ENCODE measurements around the gene RBM10.

RBM10 gene

DNA sequence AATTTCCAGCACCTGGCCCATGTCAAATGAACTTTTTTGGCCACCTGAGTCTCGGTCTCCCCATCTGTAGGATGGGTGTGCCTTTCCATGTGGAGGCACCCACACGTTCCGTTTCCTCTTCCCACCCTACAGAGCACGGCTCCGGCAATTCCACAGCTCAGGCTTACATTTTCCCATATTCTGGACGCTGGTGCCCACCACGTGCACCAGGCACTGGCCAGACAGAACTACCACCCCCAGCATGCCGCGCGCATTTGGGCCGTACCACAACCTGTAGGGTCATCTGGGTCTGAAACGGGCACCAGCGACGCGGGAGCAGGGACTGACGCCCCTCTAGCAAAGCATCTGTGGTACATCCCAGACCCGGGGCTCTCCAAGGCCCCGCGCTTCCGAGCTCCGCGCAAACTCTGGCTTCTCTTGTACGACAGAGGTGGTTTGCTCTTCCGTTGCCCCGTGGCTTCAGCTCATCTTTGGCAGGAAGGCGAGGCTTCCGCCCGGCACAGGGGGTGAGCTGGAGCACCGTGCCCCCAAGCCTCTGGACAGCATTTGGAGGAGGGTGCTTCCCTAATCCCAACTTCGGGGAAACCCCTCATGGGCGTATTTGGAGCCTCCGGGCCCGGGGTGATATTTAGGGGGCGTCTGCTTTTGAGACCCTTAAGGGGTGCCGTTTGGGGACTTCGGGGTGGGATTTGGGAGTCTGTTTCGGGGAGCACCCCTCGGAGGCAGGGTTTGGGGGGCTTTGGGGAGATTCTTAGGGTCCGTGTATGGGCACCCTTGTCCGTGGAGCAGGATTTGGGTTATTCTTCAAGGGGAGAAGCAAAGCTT is 45.6 kb downstream of the RBM10 start:
- CTCF ChIA-PET, result interaction anchor here (0.7 to 2.4 kb wide), 4 partner anchors 27 to 333 kb away, joined by 3 to 13 read pairs (median 9); partner anchors contain the start of gene RBM10

DNA sequence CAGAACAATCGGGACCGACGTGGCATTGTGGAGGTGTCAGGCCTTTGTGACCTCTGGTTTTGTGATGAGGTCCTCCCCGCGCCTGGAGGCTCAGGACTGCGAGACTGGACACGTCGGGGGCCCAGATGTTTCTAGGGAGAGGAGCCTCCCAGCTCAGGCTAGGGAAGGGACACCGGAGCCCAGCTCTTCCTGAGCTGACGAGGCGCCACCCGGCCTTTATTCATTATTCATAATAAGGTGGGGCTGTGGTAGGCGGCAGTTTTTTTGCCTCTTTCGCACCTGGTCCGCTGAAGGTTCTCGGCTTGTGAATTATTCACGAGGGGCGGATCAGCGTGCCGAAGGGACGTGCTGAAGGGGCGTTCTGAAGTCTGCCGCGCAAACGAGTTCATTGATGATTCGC is 46.3 kb downstream of the RBM10 start:
- DNase-seq (ENCODE audit: extremely low spot score), result peak; percentile 37
- TF ChIP-seq, protein P1, sequence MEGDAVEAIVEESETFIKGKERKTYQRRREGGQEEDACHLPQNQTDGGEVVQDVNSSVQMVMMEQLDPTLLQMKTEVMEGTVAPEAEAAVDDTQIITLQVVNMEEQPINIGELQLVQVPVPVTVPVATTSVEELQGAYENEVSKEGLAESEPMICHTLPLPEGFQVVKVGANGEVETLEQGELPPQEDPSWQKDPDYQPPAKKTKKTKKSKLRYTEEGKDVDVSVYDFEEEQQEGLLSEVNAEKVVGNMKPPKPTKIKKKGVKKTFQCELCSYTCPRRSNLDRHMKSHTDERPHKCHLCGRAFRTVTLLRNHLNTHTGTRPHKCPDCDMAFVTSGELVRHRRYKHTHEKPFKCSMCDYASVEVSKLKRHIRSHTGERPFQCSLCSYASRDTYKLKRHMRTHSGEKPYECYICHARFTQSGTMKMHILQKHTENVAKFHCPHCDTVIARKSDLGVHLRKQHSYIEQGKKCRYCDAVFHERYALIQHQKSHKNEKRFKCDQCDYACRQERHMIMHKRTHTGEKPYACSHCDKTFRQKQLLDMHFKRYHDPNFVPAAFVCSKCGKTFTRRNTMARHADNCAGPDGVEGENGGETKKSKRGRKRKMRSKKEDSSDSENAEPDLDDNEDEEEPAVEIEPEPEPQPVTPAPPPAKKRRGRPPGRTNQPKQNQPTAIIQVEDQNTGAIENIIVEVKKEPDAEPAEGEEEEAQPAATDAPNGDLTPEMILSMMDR (IDR thresholded peaks at IDR 0.05; ENCODE audit: control extremely low read depth, extremely low read depth, low read depth, missing control alignments), result no peak
- ChIA-PET CTCF (interaction anchor here (1.6 to 2.4 kb wide), 3 partner anchors 26 to 332 kb away, joined by 5 to 13 read pairs (median 13); no protein-coding TSS in a partner anchor), POLR2A (interaction anchor here (0.9 to 1.4 kb wide), 2 partner anchors 26 to 42 kb away, joined by 3 read pairs; partner anchors contain the start of gene USP11)

More for the DNA sequence above, 45.6 kb downstream of the RBM10 start:
- POLR2A ChIA-PET, result interaction anchor here (0.7 to 1.4 kb wide), 3 partner anchors 27 to 46 kb away, joined by 3 to 4 read pairs (median 3); partner anchors contain the start of genes RBM10 and USP11
- TF ChIP-seq, protein P1 (IDR thresholded peaks at IDR 0.05; ENCODE audit: control extremely low read depth, extremely low read depth, low read depth, missing control alignments), result no peak
- DNase-seq (ENCODE audit: extremely low spot score), result peak; percentile 88

DNA sequence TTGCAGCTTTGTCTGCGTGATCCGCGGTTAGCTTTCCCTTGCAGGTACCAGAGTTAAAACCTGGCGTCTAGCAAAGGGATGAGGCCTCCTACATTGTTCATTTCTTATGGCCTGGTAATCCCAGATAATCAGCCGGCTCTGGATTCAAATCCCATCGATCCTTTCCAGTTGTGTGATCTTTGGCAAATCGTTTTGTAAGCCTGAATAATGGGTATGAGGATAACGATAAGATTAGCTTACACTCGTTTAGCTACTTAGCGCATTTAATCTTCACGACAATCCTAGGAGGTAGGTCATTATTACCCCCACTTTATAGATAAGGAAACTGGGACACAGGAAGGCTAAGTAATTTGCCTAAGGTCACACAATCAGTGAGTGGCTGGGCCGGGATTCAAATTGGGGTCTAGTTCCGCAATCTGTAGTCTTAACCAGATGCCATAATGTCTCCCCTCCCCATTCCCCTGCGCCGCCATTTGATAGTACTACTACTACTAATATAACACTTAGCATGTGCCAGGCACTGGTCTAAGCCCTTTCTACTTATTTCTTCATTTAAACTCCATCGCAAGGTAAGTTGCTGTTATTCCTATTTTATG is 46.9 kb downstream of the RBM10 start:
- ChIA-PET CTCF (interaction anchor here (1.6 to 2.4 kb wide), 3 partner anchors 26 to 331 kb away, joined by 5 to 13 read pairs (median 13); no protein-coding TSS in a partner anchor), POLR2A (interaction anchor here (0.9 kb wide), 1 partner anchor 26 kb away, joined by 3 read pairs; no protein-coding TSS in a partner anchor)
- DNase-seq (ENCODE audit: extremely low spot score), result no peak
- TF ChIP-seq, protein P1 (IDR thresholded peaks at IDR 0.05; ENCODE audit: control extremely low read depth, extremely low read depth, low read depth, missing control alignments), result no peak

DNA sequence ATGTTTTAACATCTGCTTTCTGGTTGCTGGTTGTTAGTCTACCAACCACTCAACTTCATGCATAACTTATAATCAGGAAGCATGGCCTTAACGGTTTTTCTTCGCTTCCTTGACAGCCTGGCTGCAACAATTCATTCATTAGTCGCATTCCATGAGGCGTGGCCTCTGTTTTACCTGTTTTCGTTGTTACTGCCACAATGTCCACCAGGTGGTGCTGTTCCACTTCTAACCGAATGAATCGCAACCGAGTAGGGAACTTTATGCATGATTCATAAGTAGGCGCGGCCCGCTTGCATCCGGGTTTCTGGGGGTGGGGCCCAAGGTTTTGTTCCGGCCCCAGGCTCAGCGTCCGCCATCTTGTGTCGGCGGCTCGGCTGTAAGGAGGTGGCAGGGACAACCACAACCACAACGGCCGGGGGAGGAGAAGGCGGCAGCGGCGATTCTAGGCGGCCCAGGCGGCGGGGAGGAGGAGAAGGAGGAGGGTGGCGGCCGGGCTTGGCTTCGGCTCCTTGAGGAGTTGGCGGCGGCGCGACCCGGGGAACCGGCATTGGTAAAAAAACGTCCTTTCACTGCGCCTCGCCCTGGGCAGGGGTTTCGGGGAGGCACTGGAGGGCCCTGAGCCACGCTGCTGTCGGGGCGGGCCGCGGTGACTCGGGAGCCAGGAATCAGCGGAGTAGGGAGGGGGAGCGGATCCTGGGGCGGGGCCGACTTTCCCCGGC is 48.6 kb downstream of the RBM10 start, which contains the start of gene UBA1:
UBA1 (plus strand) TSS at position 355 of the 719 bp plus-strand sequence. CDS start 4,974 bp downstream, outside the sequence.
- ChIA-PET POLR2A (no interaction called here), CTCF (interaction anchor here (0.9 to 1.0 kb wide), 2 partner anchors 191 to 288 kb away, joined by 3 to 5 read pairs; no protein-coding TSS in a partner anchor)
- TF ChIP-seq, protein P1 (IDR thresholded peaks at IDR 0.05; ENCODE audit: control extremely low read depth, extremely low read depth, low read depth, missing control alignments), result peak; percentile 51
- peak; percentile 92 for DNase-seq (ENCODE audit: extremely low spot score)

DNA sequence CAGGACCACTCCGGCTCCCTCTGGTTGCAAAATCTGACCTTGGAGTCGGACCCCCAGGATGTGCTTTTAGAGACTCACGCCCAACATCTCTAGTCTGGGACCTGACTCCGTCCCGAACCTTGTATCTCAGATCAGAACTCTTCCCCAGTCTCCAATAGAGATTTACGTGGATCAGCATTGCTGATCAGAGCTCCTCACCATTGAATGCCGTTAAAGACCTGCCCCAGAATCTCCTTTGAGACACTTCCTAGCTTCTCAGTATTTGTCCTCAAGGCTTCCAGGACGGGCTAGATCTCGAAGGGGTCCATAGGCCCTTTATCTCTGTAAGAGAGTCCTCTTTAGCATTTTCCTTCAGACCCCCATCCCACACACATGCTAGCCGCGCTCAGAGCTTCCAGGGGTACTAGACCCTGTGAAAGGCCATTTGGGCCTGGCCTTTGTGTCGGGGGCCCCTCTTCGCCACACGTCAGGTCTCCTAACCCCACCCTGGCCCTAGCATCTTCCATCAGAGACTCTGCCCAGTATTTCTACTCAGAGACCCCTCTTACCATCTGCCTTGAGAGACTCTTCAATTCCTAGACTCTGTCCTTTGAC is 49.3 kb downstream of the RBM10 start:
- DNase-seq (ENCODE audit: extremely low spot score), result no peak
- ChIA-PET CTCF (no interaction called here), POLR2A (no interaction called here)
- TF ChIP-seq, protein P1 (IDR thresholded peaks at IDR 0.05; ENCODE audit: control extremely low read depth, extremely low read depth, low read depth, missing control alignments), result no peak

All from GM10248 (cell line).